HUES6 (cell line): ENCODE data around the gene NOL4L.
"Not testable (repeated sequence)": the region's sequence is repeated elsewhere in the genome, so short reads cannot be mapped to it uniquely, and the experiment has no call there.

Experiments
- H3K27ac ChIP-seq: 2 replicates; pipeline ENCODE4 v1.7.0; 2013; ENCODE audit warnings: low read depth, mild to moderate bottlenecking, low read length, inconsistent platforms
- H3K27me3 ChIP-seq: 2 replicates; pipeline ENCODE4 v1.6.1; 2013; ENCODE audit warnings: low read length; ENCODE audit not compliant: control insufficient read depth, insufficient read depth
- H3K36me3 ChIP-seq: 2 replicates; pipeline ENCODE4 v1.6.1; 2013; ENCODE audit warnings: low read length; ENCODE audit not compliant: control insufficient read depth, insufficient read depth
- H3K4me1 ChIP-seq: 2 replicates; pipeline ENCODE4 v1.6.1; 2013; ENCODE audit warnings: low read length; ENCODE audit not compliant: control insufficient read depth, insufficient read depth
- H3K4me3 ChIP-seq: 2 replicates; pipeline ENCODE4 v1.5.1; 2013; ENCODE audit warnings: low read depth, low read length
- H3K9ac ChIP-seq: one replicate; pipeline ENCODE4 v1.6.1; 2013; ENCODE audit warnings: mild to moderate bottlenecking, low read length
- H3K9me3 ChIP-seq: 2 replicates; pipeline ENCODE4 v1.6.1; 2013; ENCODE audit warnings: low read depth, low read length; ENCODE audit not compliant: control insufficient read depth, insufficient read depth

The NOL4L gene

DNA sequence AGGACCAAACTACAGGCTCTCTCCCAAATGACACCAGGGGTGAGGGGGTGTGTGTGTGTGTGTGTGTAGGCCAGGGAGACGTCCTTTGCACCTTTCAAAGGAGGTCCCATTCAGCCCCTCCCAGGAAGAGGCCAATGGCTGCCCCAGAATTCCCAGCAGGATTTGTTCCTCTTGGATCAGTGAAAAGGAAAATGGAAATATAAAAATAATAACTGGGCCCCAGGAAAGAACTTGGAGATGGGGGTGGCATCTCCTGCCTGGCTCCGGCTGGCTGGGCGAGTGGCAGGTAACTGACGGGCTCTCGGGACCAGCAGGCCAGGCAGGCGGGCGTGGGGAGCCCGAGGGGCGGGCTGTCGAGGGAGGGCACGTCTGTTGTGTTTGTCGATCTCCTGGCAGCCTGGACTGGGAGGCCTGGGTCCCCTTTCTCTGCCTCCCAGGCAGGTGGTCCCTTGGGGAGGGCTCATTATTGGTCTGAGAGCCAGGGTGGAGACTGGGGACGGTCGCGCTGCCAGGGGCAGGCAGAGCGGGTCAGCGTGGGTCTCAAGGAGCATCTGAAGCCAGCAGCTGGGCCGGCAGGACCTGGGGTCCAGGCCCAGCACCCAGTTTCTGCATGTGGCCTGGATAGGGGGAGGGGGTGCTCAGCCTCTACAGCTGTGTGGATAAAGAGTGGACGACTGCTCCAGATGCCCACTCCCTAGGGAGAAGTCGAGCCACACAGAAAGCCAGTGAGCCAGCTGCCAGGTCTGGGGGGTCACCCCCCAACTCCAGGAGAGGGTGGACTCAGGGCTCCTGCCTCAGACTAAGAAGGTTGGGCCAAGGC lies 3.1 kb downstream of the NOL4L start:
- Histone ChIP-seq H3K27me3 (peaks cover 33% of the 10 kb centered on the region), H3K36me3 (no peaks in the 10 kb centered on the region), H3K4me3 (peak overlapping the region; percentile 67; the same call in 1 of the 2 replicates), H3K9me3 (no peaks in the 10 kb centered on the region), H3K27ac (no peak overlapping the region), H3K9ac (no peak overlapping the region), H3K4me1 (peaks cover 24% of the 10 kb centered on the region)

DNA sequence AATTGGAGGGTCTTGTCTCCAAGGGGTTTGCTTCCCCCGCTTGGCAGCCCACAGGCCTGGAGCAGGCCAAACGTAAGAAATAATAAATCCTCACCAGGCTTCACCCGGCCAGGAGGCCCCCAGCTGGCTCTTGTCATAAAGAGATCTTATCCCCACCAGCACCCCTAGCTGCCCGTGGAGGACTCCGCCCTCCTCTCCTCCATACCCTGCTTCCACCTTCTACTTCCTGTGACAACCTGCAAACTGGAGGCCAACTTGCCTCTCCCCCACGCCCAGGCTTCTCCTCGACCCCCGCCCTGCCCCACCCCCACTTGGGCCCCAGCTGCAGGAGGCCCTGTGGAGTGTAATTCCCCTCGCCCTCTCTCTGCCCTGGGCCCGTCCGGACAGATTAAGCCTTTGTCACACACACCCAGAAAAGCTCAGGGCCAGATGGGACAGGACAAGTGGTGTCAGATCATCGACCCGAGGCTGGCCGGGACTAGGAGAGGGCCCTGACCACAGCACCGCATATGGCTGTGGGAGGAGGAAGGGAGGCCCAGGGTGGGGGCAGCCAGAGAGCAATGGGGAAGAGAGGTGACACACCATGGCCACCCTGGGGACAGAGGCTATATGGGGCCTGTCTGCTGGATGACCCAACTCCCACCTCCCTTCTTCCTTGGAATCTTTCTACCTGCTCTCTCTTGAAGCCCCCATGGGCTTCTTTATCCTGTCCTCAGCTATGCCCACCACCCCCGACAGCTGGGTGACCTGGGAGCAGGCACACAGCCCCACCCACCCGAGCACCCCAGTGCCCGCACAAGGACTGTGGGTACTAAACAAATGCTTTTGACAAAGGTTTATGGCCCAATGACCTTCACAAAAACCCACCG lies 3.9 kb downstream of the NOL4L start:
- Histone ChIP-seq H3K9ac (no peak overlapping the region), H3K27ac (no peak overlapping the region), H3K36me3 (no peaks in the 10 kb centered on the region), H3K4me1 (peaks cover 27% of the 10 kb centered on the region), H3K9me3 (no peaks in the 10 kb centered on the region), H3K27me3 (peaks cover 25% of the 10 kb centered on the region), H3K4me3 (no peak overlapping the region)

DNA sequence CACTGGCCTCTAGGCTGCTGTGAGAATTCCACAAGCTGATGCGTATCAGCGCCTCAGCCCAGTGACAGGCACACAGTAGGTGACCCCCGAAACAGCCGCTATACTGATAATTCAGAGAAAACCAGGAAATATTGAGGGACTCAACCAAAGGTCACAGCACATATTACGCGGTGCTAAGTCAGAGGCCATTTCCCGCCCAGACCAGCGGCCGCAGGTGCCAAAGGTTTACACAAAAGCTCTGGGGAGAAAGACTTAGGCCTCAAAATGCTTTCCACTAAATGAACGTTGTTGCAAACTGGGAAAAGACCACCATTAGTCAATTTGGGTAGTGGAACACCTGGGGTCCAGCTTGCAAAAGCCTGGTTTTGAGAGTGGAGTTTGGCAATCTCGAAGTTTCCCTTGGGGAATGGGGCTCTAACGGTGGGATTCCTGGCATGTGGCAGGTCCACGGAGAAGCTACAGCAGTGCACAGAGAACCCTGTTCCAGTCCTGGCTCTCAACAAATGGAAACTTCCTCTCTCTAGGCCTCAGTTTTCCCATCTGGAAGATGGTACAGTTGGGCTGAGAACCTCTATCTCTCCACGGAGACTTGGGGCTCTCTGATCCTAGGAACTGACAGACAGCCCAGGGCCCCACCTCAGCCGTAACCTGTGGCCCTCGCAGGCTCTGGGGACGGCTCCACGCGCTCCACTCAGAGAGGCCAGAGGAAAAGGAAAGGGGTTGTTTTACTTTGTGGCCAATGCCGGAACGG lies 4.7 kb downstream of the NOL4L start:
- H3K9me3 ChIP-seq: no peaks in the 10 kb centered on the region
- no peak overlapping the region for H3K9ac ChIP-seq
- peaks cover 21% of the 10 kb centered on the region for H3K4me1 ChIP-seq
- no peak overlapping the region for H3K4me3 ChIP-seq
- no peak overlapping the region for H3K27ac ChIP-seq
- H3K27me3 ChIP-seq: peaks cover 17% of the 10 kb centered on the region
- no peaks in the 10 kb centered on the region for H3K36me3 ChIP-seq

DNA sequence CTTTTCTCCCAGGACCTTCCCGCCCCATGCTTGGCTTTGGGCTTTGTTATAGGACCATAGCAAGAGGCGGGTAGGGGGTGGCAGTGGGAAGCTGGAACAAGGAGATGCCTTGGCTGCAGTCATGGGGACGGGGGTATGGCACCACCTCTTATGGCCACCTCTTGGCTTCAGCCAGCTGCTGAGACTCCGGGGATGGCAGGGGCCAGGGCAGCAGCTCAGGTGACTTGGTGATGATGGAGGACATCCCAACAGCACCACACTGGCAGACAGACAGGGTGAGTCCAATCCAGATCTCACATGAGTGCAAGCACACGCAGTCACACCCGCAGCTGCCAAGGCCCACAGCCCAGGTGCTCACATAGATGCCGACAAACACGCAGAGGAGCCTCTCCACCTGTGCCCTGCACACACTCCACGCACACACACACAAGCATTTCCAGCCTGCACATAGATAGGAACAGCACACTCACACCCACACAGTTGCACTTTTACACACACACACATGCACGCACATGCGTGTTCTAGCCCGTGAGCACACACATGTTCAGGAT lies 6.2 kb downstream of the NOL4L start:
- H3K4me1 ChIP-seq: peaks cover 33% of the 10 kb centered on the region
- H3K4me3 ChIP-seq: no peak overlapping the region
- H3K9me3 ChIP-seq: no peaks in the 10 kb centered on the region
- no peaks in the 10 kb centered on the region for H3K36me3 ChIP-seq
- no peak overlapping the region for H3K27ac ChIP-seq
- peaks cover 13% of the 10 kb centered on the region; the same call in 1 of the 2 replicates for H3K27me3 ChIP-seq
- no peak overlapping the region for H3K9ac ChIP-seq

DNA sequence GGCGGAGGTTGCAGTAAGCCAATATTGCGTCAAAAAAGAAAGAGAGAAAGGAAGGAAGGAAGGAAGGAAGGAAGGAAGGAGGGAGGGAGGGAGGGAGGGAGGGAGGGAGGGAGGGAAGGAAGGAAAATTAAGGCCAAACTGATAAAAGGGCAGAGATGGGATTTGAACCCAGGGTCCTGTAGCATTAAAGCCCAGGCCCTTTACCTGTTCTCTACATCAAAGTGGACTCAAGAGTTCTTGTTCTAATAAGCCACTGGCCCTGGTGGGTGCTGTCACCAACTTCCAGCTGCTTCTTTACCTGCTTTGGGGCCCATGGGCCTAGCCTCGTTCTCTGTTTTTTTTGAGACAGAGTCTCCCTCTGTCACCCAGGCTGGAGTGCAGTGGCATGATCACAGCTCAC lies 7.1 kb downstream of the NOL4L start:
- peaks cover 33% of the 10 kb centered on the region for H3K4me1 ChIP-seq
- H3K4me3 ChIP-seq, H3K9me3 ChIP-seq, H3K36me3 ChIP-seq, H3K27ac ChIP-seq, H3K9ac ChIP-seq: not testable (repeated sequence)
- peaks cover 13% of the 10 kb centered on the region; the same call in 1 of the 2 replicates for H3K27me3 ChIP-seq

DNA sequence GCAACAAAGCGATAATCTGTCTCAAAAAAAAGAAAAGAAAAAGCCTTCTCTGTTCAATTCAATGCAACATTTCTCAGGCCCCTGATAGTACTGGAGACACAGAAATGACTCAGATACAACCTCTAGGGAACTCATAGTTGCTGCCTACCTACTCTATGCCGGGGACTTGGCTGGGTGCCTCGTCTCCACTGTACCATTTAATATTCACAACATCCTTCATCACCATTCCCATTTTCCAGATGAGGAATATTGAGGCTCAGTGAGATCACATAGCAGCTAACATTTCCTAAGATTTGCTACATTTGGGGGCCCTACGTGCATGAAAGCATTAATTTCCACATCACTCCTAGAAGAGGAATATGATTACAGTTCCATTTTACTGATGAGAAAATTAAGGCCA lies 7.5 kb downstream of the NOL4L start:
- Histone ChIP-seq H3K36me3 (no peaks in the 10 kb centered on the region), H3K27ac (no peak overlapping the region), H3K9me3 (no peaks in the 10 kb centered on the region), H3K4me3 (no peak overlapping the region), H3K4me1 (peaks cover 33% of the 10 kb centered on the region), H3K9ac (no peak overlapping the region), H3K27me3 (peaks cover 13% of the 10 kb centered on the region; the same call in 1 of the 2 replicates)

DNA sequence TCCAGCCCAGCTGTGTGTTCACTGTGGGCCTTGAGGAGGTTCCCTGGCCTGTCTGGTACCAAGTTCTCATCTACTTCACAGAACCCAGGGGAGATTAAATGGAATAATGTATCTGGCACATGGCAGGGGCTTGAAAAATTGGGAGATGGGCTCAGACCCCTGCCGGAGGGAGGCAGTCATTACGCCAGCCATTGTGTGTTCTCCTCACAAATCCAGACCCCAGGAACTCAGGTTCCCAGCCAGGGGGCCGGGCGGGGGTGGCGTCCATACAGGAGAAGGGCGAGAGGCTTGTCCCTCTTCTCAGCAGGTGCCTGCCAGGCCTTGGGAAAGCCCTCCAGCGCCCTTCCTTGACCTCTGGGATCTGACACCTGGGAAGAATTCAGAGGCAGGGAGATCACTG lies 8.1 kb downstream of the NOL4L start:
- Histone ChIP-seq H3K4me3 (no peak overlapping the region), H3K9me3 (no peaks in the 10 kb centered on the region), H3K27me3 (peaks cover 6% of the 10 kb centered on the region; the same call in 1 of the 2 replicates), H3K36me3 (no peaks in the 10 kb centered on the region), H3K27ac (no peak overlapping the region), H3K4me1 (peaks cover 32% of the 10 kb centered on the region), H3K9ac (no peak overlapping the region)

DNA sequence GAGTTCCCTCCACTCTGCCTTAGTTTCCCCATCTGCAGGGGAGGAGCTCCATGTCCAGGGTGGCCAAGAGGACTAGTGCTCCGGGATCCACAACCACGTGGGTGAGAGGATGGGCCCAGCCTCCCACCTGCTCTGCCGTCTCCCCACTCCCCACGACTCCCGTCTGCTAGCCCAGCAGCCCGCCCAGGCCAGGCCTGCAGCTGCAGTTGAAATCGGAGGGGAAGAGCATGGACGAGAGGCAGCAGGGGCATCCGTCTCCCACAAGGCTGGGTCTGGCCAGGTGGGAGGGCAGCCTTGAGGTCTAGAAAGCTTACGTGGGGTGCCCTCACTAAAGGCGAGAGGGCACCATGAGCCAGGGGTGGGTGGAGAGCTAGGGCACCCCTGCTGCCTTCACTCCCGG lies 8.6 kb downstream of the NOL4L start:
- Histone ChIP-seq H3K4me3 (no peak overlapping the region), H3K27me3 (peaks cover 6% of the 10 kb centered on the region; the same call in 1 of the 2 replicates), H3K36me3 (no peaks in the 10 kb centered on the region), H3K9me3 (no peaks in the 10 kb centered on the region), H3K4me1 (peaks cover 32% of the 10 kb centered on the region), H3K9ac (no peak overlapping the region), H3K27ac (no peak overlapping the region)

DNA sequence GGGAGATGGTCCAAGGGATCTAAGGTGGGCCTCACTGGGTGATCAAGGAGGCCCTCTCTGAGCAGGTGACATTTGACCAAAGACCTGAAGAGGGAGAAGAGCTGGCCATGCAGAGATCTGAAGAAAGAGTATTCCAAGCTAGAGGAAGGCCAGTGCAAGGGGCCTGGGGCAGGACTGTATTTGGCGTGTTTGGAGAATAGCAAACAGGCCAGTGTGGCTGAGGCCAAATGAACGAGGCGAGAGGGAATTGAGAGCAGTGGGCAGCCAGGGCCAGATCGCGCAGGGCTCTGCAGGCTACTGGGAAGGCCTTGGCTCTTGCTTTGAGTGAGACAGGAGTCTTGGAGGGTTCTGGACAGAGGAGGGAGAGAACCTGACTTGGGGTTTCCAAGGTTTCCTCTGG lies 9.3 kb downstream of the NOL4L start:
- Histone ChIP-seq H3K27ac (no peak overlapping the region), H3K4me1 (peaks cover 34% of the 10 kb centered on the region), H3K9me3 (no peaks in the 10 kb centered on the region), H3K27me3 (peaks cover 4% of the 10 kb centered on the region; the same call in 1 of the 2 replicates), H3K4me3 (no peak overlapping the region), H3K9ac (no peak overlapping the region), H3K36me3 (no peaks in the 10 kb centered on the region)

DNA sequence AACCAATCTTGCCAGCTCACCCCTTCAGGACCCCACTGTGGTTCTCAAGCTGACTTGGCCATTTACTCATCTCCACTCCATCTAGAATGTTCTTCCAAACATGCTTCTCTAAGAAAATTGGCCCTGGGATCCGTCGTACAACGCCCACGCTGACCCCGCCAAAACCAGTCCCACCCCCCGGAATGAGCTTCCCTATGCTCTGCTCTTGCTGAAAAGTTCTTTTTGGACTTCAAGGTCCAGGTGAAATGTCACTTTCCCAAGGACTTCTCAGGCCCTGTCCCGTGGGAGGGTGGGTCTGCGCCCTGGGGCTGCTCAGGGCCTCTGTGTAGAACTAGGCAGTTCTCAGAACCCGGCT lies 9.9 kb downstream of the NOL4L start:
- H3K4me3 ChIP-seq: no peak overlapping the region
- no peak overlapping the region for H3K9ac ChIP-seq
- no peaks in the 10 kb centered on the region for H3K36me3 ChIP-seq
- no peaks in the 10 kb centered on the region for H3K9me3 ChIP-seq
- no peaks in the 10 kb centered on the region for H3K27me3 ChIP-seq
- peaks cover 37% of the 10 kb centered on the region for H3K4me1 ChIP-seq
- no peak overlapping the region for H3K27ac ChIP-seq
